NCI-H1436 (cell line): Measurements from ENCODE around the gene ARHGEF1.
"Not testable (repeated sequence)": the region's sequence is repeated elsewhere in the genome, so short reads cannot be mapped to it uniquely, and the experiment has no call there.

ENCODE experiments used
- DNase-seq: peaks from one replicate; lab custom pipeline; 2025; lab: John Stamatoyannopoulos, UW

The ARHGEF1 gene

GRCh38 chr19:41862445-41862986 is 20.5 kb upstream of the ARHGEF1 start:
- DNase-seq = no peak

GRCh38 chr19:41863209-41863931 is 19.6 kb upstream of the ARHGEF1 start:
- no peak for DNase-seq

GRCh38 chr19:41864374-41864773 is 18.6 kb upstream of the ARHGEF1 start:
- no peak for DNase-seq

- DNase-seq = no peak
Observed at GRCh38 chr19:41866284-41866683, 16.7 kb upstream of the ARHGEF1 start.

GRCh38 chr19:41868120-41868988 is 14.6 kb upstream of the ARHGEF1 start:
- no peak for DNase-seq

- DNase-seq = no peak
Observed at GRCh38 chr19:41868989-41869300, 14.0 kb upstream of the ARHGEF1 start.

GRCh38 chr19:41869374-41869955 is 13.5 kb upstream of the ARHGEF1 start:
- peak; percentile 69 for DNase-seq

- DNase-seq = no peak
Observed at GRCh38 chr19:41870401-41870873, 12.5 kb upstream of the ARHGEF1 start.

- no peak for DNase-seq
Observed at GRCh38 chr19:41871573-41872383, 11.2 kb upstream of the ARHGEF1 start.

GRCh38 chr19:41872384-41872774 is 10.6 kb upstream of the ARHGEF1 start:
- DNase-seq = no peak

GRCh38 chr19:41872775-41873647 is 10.0 kb upstream of the ARHGEF1 start:
- DNase-seq = peak; percentile 23

- DNase-seq = not testable (repeated sequence)
Observed at GRCh38 chr19:41875973-41876372, 7.0 kb upstream of the ARHGEF1 start.

GRCh38 chr19:41876847-41877832 is 5.8 kb upstream of the ARHGEF1 start, which contains the start of gene CD79A:
Gene CD79A (plus strand): TSS chr19:41877279. CDS start chr19:41877305, 26 bp downstream.
- DNase-seq = peak; percentile 63

- DNase-seq = no peak
Observed at GRCh38 chr19:41877916-41878905, 4.8 kb upstream of the ARHGEF1 start.

- DNase-seq = no peak
Observed at GRCh38 chr19:41879080-41879479, 3.9 kb upstream of the ARHGEF1 start.

- DNase-seq = no peak
Observed at GRCh38 chr19:41879670-41880328, 3.2 kb upstream of the ARHGEF1 start.

GRCh38 chr19:41880329-41880708 is 2.7 kb upstream of the ARHGEF1 start:
- DNase-seq = no peak

- DNase-seq = no peak
Observed at GRCh38 chr19:41883463-41883820, 458 bp downstream of the ARHGEF1 start.
